ENCODE results near the gene G6PC2.
A peak's percentile ranks its signal among the peaks of the same experiment; 100 is the strongest.
"Not testable (repeated sequence)": the region's sequence is repeated elsewhere in the genome, so short reads cannot be mapped to it uniquely, and the experiment has no call there.

The G6PC2 gene

DNA sequence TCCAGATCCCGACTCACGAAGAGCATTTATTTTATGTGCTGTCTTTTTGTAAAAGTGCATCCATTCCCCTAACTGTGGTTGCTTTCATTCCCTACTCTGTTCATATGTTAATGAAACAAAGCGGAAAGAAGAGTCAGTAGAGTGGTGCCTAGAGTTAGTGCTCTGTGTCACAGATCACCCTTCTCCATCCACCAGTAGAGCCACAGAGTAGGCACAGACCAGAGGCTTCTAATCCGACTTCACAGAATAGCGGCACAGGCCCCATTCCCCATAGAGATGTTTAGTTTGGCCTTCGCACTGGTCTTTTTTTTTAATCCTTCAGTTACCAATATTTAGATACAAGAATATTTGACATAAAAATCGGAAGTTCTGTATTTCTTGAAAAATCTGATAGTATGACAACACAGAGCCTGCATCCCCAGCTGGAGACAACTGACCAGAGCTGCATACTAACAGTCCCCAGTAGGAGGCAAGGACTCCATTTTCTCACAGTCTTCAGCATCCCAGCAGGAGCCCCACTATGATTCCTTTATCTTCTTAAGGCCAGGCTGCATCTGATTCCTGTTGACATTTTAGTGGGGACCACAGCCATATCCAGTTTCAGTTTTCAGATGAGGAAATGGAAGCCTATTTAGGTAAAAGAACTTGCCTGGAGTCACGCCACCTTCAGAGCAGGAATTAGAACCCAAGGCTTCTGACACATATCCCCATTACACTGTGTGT is 7.0 kb downstream of the G6PC2 start:
- ATAC-seq = no peak

DNA sequence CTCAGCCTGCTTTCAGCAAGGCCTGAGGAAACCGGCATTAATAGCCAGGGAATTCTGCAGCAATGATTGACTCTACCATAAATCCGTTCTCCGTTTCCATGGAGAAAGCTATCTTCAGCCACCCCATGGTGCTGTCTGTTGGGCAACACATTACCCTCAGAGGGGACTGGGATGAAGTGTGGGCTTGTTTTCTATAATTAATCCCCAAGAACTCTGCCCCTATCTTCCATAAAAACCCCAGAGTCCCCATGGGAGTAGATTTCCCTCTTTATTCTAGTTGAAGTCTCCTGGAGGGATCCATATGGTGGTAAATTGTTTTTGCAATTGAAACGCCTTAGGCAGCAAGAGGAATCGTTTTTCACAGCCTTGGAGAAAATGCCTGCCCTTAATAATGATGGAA is 9.2 kb downstream of the G6PC2 start:
- no peak for ATAC-seq

DNA sequence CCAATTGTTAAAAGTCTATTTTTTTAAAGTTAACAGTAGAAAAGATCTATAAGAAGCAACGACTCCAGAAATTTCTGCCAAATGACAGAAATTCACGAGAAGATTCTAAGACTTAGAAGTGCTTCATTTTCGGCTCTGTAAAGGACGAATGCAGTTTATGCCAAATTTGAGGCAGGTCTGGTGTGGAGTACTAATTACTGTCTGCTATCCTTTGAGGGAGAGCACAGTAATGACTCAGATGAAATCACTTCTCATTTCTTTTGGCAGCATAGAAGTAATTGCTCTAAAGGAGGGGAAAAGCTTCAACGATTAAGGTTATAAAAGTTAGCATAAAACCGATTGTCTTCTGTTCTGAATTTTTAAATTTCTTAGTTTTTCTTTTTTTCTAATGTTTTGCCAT is 11.4 kb downstream of the G6PC2 start:
- ATAC-seq = no peak

DNA sequence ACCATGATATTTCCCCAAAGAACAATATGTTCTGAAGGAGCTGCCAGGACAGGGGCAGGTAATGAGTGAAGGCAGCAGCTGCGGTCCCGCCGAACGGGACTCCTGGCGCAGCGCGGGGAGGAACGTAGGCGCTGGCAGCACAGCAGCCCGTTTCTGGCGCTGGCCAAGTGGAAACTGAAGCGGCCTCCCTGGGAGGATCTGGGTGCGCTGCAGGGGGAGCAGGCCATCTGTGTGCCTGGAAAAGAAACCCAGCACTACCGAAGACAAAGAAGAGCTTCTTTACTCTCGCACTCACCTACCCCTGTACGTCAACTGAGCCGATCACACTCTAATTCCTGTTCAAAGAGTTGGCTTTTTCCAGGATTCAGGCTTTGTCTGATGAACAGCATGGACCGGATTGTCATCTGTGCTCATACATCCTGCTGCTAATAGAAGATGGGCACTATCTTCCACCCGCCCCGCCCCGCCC is 11.8 kb downstream of the G6PC2 start:
- no peak for ATAC-seq

DNA sequence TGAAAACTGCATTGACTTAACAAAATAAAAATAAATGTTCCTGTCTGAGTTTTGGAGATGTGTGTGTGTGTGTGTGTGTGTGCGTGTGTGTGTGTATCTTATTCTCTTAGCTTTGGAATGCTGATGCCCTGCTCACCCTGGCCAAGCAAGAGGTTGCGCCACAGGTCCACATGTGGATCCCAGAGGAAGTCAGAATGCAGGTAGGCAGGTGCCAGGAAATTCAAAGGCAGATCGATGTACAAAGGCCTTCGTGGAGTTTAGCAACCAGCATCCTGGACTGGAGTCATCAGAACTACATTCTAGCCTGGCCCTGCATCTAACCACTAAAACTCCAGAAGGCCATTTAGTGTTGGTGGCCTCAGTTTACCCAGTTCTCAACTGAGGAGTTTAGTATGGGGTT is 12.4 kb downstream of the G6PC2 start:
- ATAC-seq = no peak

DNA sequence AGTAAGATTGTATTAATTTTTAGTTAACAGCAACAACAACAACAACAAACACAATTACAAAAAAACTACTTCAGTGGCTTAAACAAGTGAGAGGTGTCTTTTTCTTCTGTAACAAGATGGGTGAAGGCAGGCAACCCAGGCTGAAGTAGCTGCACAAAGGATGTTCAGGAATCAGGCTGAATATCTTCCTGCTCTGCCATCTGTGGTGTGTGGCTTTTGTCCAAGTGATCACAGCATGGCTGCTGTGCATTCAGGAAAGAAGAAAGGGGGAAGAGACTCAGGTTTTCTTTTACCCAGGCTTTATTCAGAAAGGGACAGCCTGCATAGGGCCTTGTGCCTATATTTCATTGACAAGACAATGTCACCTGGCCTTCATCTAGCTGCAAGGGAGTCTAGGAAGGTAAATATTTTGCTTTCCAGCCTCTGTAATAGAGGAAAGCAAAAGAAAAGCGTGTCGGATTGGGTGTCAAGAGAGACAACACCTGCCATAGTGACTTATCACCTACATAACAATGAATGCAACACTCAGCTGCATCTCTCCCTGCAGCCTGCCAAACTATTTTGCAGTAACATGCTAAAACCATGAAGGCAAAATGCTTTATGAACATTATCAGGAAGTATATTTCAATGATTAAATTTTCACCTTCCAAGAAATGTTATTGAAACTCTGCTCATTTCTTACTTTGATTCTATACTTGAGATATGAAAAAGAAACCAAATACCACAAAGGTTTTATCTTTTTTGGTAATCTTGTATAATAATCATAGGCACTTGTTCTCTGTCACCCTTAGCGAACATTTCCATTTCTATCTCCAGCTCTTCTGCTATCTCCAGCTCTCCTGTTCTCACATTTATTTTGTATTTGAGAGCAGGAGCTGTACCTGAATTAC is 14.6 kb downstream of the G6PC2 start:
- ATAC-seq = peak; percentile 45 to 46

DNA sequence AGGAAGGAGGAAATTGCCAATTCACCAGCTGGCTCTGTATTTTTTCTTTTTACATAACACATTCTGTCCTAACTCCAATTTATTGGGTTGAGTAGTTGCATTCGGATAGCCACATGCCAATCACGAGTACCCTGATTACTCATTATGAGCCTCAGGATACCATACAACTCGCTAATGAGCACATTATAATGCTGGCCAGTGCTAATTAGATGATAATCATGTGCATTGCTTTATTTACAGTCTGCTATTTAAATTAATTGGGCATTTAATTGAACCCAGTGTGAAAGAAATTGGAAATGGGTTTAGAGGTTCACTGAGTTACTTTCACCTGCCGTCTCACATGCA is 15.2 kb downstream of the G6PC2 start:
- ATAC-seq = no peak

DNA sequence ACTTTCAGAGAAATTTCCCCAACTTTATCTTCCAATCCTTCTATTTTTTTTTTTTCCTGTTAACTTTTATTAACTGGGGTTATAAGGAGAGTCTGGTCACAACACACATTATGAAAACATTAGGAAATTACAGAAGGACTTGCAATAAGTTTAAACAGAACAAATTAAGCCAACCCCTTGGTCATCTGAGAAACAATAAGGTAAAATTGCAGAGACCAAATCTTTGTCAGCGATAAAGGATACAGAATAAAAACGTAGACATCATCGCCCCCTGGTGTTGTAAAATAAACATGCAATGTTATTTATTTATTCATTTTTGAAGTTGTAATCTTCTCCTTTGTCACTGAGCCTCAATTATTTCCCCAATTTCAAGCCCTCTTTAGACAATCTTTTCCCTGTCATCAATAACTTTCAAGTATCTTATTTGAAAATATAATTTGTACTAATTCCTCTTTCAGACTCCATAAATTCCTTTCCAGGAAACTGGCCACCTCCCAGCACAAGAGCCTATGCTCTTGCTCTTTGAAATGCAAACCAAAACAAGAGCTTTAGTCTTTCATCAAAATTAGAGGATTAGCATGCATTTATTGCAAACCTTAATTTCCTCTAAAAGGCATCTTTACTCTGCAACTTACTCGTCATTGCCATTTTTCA is 19.5 kb downstream of the G6PC2 start:
- ATAC-seq = no peak

DNA sequence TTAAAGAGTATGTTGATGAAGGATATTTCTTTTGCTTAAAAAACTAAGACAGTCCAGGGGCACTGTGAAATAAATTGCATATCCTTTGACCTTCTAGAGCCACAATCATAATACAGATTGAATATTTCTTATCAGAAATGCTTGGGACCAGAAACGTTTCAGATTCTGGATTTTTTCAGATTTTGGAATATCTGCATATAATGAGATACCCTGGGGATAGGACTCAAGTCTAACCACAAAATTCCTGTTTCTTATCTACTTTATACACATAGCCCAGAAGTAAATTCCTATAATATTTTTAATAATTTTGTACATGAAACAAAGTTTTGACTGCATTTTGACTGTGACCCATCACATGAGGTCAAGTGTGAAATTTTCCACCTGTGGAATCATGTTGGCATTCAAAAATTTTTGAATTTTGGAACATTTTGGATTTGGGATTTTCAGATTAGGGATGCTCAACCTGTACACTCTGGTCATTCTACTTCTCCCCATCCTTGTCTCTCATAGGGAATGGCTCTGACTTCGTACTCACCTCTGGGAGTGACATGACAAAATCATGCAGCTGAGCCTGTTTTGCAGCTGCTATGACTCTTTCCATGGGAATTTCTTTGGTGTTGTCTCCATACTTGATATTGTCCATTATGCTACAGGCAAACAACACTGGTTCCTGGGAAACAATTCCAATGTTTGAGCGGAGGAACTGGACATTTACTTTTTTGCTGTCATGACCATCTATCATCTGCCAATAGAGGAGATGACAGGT is 25.7 kb downstream of the G6PC2 start:
- no peak for ATAC-seq

DNA sequence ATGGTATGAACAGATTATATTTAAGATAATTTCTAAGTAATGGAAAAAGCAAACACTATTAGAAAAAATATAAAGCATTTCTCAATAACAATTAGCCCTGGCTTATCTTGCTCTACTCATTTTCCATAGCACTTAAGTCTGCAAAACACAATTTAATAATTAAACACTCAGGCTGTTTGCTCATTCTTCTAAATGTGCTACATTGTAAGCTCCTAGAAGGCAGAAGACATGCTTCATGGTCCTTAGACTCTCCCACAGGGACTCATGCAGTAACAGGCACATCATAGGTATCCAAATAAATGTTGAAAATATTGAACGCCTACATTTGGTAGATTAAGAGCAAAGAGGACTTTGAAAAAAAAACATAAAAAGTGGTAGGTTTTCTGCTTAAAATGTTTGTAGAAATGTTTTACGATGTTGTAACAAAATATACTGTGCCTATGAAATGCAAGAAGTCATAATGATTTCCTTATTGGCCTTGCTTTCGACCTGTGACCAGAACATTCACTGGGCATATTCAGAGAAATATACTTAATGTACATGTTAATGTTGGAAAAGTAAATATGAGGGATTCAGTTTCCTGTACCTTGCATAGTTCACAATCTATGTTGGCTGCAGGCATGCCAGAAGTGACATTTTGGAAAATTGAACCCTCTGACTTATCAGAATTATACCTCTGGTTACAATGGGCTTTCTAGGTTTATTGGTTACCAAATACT is 27.2 kb downstream of the G6PC2 start:
- no peak for ATAC-seq

DNA sequence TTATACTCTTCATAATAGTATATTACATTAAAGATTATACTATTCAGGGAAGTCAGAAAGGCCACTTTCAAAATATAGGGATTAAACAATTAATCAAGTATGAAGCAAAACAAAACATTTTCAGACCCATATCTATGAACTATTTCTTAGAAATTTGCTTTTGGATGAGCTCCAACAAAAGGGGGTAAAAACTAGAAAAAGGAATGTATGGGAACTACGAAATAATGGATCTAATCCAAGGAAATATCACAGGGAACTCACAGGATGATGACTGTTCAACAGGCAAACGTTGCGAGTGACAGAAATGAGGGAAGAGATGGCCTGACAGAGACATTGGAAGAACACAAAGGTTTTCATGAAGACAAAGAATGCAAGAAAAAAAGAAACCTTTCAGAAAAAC is 27.9 kb downstream of the G6PC2 start:
- ATAC-seq = no peak

DNA sequence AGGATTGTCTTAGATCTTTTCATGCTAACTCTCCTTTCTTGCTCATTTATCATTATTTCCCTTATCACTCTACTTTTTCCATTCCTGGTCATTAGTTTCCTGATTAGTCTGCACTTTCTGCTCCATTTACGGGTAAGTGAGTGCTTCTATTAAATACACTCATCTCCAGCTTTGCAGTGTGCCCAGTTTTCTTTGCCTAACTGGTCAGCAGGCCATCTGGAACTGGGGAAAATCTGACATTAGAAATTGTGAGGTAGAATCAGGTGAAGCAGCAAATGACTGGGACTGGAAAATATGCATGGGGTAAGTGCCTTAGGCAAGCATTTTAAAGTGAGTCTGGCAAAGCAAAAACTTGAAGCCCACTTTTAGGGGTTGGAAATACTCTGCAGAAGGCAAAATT is 29.2 kb downstream of the G6PC2 start:
- no peak for ATAC-seq

DNA sequence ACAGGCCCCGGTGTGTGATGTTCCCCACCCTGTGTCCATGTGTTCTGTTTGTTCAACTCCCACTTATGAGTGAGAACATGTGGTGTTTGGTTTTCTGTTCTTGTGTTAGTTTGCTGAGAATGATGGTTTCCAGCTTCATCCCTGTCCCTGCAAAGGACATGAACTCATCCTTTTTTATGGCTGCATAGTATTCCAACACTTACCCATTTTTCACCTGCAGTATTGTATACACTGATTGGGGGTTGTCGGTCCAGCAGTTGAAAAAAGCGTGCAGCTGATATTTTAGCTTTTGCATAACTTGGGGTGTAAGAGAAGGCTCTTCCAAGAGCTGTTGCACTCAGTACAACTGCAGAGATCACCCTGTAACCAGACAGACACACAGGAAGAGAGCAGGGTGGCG is 31.1 kb downstream of the G6PC2 start:
- not testable (repeated sequence) for ATAC-seq

DNA sequence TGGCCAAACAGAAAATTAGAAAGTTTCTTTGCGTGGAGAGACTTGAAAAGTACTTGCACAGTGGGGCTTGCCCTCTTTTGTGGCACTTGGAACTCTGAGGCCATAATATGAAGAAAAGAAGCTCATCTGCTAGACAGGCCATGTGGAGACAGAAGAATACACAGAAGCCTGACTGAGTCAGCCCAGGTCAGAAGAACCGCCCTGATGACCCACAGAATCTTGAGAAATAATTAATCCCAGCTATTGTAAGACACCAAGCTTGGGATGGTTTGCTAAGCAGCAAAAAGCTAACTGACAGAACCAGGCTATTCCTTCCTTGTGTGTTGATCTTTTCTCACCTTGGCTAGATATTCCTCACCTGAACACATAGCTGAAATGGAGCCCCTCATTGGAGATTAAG is 33.7 kb downstream of the G6PC2 start:
- ATAC-seq = no peak

DNA sequence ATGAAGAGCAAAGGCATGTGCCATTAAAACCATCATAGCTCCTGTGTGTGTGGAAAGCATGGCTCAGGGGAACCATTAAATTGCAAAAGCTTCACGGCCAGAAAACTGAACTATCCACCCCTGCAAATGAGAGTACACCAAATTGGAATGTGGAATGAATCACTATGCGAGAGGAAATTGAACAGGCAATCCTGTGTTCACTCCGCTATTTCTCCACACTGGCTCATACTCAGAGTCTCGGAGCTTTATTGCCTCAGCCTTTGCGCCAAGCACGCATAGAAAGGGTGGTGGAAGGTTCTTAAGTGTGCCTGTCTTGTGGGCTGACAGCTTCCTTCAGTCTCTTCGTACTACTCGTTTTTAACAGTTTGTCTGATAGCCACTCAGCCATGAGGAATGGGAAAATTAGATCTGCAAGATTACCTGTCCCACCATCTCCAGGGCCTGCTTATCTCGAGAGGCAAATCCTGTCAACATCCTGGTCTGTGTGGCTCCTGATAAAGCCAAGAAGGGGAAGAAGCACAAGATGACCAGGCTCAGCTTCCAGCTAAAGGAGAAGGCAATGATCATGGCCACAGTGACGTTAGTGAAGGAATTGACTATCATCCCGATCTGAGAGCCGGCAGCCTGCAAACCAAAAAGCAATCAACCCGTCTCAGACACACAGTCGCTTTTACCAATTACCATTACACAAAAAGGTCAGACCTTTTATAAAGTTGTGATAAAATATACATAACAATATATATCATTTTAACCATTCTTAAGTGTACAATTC is 34.9 kb downstream of the G6PC2 start:
- no peak for ATAC-seq

DNA sequence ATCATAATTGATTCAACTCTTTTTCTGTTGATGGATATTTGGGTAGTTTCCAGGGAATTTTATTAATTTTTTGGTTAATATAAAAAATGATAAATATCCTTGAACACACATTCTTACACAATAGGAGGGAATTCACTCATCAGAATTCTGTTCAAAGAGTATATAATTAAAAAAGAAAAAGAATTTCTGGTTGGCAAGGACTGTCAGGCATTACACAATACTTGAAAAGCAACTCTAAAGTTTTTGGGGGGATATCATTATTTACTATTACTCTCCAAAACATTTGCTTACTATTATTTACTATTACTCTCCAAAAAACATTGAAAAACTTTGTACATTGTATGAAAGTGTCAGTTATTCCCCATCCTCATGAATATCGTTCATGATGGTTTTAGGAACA is 38.0 kb downstream of the G6PC2 start:
- no peak for ATAC-seq

DNA sequence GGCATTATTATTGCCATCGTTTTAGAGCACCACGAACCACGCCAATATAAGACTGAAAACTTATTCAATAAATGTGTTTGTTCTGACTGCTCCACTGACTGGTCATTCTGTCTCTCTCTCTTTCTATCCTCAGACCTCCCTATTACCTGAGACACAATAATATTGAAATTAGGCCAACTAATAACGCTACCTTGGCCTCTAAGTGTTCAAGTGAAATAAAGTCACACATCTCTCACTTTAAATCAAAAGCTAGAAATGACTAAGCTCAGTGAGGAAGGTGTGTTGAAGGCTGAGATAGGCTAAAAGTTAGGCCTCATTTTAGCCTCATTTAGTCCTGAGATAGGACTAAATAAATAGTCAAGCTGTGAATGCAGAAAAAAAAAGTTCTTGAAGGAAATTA is 38.8 kb downstream of the G6PC2 start:
- peak; percentile 46 to 62 for ATAC-seq

DNA sequence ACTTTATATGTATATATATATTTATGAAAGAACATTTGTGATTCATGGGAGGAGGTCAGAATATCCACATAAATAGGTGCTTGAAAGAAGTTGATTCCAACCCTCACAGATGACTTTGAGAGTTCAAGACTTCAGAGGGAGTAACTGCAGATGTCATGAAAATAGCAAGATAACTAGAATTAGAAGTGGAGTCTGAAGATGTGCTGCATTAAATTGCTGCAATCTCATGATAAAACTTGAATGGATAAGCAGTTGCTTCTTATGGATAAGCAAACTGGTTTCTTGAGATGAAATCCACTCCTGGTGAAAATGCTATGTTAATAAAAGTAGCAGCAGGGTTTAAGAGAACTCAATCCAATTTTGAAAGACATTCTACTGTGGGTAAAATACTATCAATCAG is 40.2 kb downstream of the G6PC2 start:
- ATAC-seq = no peak

DNA sequence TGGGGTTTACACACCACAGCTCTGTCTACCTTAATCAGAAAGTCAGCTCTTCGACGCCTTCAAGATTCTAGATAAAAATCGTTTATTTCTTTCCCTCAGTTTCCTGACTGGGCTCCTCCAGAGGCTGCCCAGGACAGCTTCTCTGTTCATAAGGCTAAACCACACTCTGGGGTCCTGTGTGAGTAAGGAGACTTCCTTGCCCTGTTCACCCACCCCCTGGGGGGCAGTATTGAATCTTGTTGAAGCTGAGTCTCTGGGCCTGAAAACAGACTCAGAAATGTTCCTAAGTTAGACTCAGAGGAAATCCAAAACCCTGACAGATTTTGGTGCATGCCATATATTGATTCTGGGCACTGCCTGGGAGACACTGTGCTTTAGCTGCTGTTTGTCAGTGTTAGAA is 43.0 kb downstream of the G6PC2 start:
- no peak for ATAC-seq

DNA sequence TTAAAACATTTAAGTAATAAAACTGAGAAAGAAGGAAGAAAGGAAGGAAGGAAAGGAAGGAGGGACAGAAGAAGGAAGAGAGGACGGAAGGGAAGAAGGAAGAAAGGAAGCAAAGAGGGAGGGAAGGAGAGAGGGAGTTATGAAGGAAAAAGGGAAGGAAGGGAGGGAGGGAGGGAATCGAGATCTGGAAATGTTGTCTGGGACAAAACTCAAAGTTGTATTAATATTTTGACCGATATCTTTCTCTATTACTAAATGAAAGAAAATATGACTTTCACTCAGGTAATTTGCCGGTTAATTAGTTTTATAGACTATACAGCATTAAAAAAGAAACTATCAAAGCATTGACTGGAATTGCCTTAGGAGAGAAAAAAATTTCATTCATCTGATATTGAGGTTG is 44.4 kb downstream of the G6PC2 start:
- ATAC-seq = no peak

DNA sequence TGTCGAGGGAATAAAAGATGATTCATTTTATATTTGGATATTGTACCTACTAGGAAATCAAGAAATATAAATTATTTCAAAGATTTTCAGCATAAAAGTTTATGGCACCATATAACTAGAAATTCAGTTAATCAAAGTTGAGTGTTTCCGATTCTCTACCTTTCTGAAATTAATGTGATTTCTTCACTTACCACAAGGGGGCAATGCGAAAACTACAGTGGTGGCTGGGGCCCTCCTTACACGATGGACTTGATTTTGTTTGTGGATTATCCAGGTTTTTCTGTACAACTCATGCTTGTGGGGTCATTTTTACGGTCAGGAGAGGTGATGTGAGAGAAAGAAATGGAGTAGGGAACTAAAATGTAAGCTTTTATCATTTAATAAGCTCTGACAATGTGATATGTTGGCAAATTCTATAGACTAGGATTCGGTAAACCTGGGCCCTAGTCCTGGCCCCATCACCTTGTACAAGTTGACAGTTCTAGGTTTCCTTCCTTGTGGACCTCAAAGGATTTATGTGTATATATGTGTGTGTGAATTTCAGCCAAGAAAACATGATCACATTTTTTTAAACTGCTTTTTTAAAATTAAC is 47.6 kb downstream of the G6PC2 start:
- no peak for ATAC-seq
